T-cell (primary cell): ENCODE data around the gene CHM. TPM values are rescaled to one million over a fixed set of nuclear protein-coding genes. Genes with fewer than 3 reads are reported as not detected.
A peak's percentile ranks its signal among the peaks of the same experiment; 100 is the strongest.

Source experiments
- ATAC-seq, 4 experiments: fragments of 200-7000 bp in 3 of 4; fragments of 150-1000 bp in 1 of 4; cut with Tn5 transposase; replicated peaks in 1 of 4; 1 replicate in 3 of 4; 2 replicates in 1 of 4; pipeline ENCODE4 v1.10.0; 2021; ENCODE audit warnings: moderate library complexity in 3 of 4, mild to moderate bottlenecking in 2 of 4, moderate number of reproducible peaks in 1 of 4
- CTCF ChIA-PET, 2 donors: fragments of 300-600 bp; sonication (Branson Sonifier 250); formaldehyde crosslinking; loops; one replicate each; lab custom pipeline; 2022; ENCODE audit warnings: antibody characterized with exemption in 2 of 2; lab: Charles Lee
- POLR2A ChIA-PET, 2 donors: fragments of 300-600 bp; sonication (Branson Sonifier 250); formaldehyde crosslinking; loops; one replicate each; lab custom pipeline; 2022; ENCODE audit warnings: antibody characterized with exemption in 2 of 2; lab: Charles Lee
- DNase-seq, 35 experiments: peaks; one replicate each; pipeline versions ENCODE4 v3.0.0 to v3.0.0-alpha.2; 2013 to 2023
- H3K27ac ChIP-seq: one replicate; pipeline ENCODE4 v1.5.1; 2013; ENCODE audit warnings: low read length
- H3K27me3 ChIP-seq, 2 experiments: replicated peaks in 1 of 2; 1 replicate in 1 of 2; 2 replicates in 1 of 2; pipeline versions ENCODE4 v1.6.1 to v1.7.0; 2013; ENCODE audit warnings: low read length in 1 of 2, mixed read lengths in 1 of 2; ENCODE audit not compliant: control insufficient read depth in 2 of 2, insufficient read depth in 2 of 2; ENCODE audit errors: extremely low read depth in 1 of 2
- H3K36me3 ChIP-seq, 2 donors: 1 replicate in 1 of 2; 2 replicates in 1 of 2; pipeline versions ENCODE4 v1.6.1 to v1.7.0; 2013; ENCODE audit warnings: low read length in 1 of 2; ENCODE audit not compliant: control insufficient read depth in 2 of 2, insufficient read depth in 1 of 2; ENCODE audit errors: extremely low read depth in 1 of 2
- H3K4me1 ChIP-seq, 2 experiments: 1 replicate in 1 of 2; 2 replicates in 1 of 2; pipeline versions ENCODE4 v1.6.1 to v1.7.0; 2013; ENCODE audit warnings: low read length in 2 of 2, mixed read lengths in 1 of 2; ENCODE audit not compliant: insufficient read depth in 2 of 2, control insufficient read depth in 1 of 2; ENCODE audit errors: extremely low read depth in 1 of 2
- H3K4me3 ChIP-seq, 2 donors: 1 replicate in 1 of 2; 2 replicates in 1 of 2; pipeline versions ENCODE4 v1.5.1 to v1.7.0; 2013; ENCODE audit warnings: mild to moderate bottlenecking in 2 of 2, low read length in 1 of 2, moderate library complexity in 1 of 2; ENCODE audit not compliant: control insufficient read depth in 1 of 2; ENCODE audit errors: extremely low read depth in 1 of 2
- H3K9me3 ChIP-seq: 2 replicates; pipeline ENCODE4 v1.7.0; 2013
- H3K27ac Mint-ChIP-seq, 2 donors: one replicate each; pipeline ENCODE4 v1.8.0; 2020 to 2021; ENCODE audit warnings: mild to moderate bottlenecking in 2 of 2, mixed read lengths in 2 of 2
- H3K27me3 Mint-ChIP-seq, 2 donors: one replicate each; pipeline ENCODE4 v1.8.0; 2021 to 2022; ENCODE audit warnings: mixed read lengths in 2 of 2
- H3K36me3 Mint-ChIP-seq: one replicate; pipeline ENCODE4 v1.8.0; 2021; ENCODE audit warnings: mixed read lengths
- H3K4me1 Mint-ChIP-seq, 3 donors: one replicate each; pipeline ENCODE4 v1.8.0; 2020 to 2022; ENCODE audit warnings: mixed read lengths in 3 of 3, mild to moderate bottlenecking in 1 of 3
- H3K4me3 Mint-ChIP-seq, 3 donors: one replicate each; pipeline ENCODE4 v1.8.0; 2020 to 2022; ENCODE audit warnings: mild to moderate bottlenecking in 3 of 3, mixed read lengths in 3 of 3, moderate library complexity in 3 of 3
- H3K9me3 Mint-ChIP-seq, 3 donors: one replicate each; pipeline ENCODE4 v1.8.0; 2020 to 2022; ENCODE audit warnings: mixed read lengths in 3 of 3
- whole genome bisulfite sequencing: methylation state at CpG from one replicate; pipeline ENCODE4 v1.1.5; 2013; ENCODE audit warnings: missing lambda C conversion rate; ENCODE audit not compliant: insufficient coverage; 5-methylcytosine and 5-hydroxymethylcytosine counted together
- total RNA-seq, 35 experiments: library from RNA in 6 of 35; stranded (reverse) in 6 of 35; fragments of 120-200 nt in 1 of 35; gene quantifications; one replicate each; pipeline versions ENCODE4 v1.2.1 to v1.2.4 and lab custom pipeline; 2013 to 2026

Gene CHM
- total RNA-seq, 5 donors from 2014 or later (not counting 1 experiment from before 2014, with no cell fraction given) = 10.5 to 16.8 (median 16.2) TPM

- Mint-ChIP-seq H3K36me3 (peaks cover 41% of the 10 kb centered on the region), H3K4me3 (no peak overlapping the region), H3K27ac (no peak overlapping the region), H3K9me3 (no peaks in the 10 kb centered on the region), H3K27me3 (no peaks in the 10 kb centered on the region), H3K4me1 (peaks cover 6 to 22% (median 13%) of the 10 kb centered on the region in 3 donors)
- DNase-seq = no peak
- CTCF ChIA-PET = no interaction called here
- no peaks in the 10 kb centered on the region for H3K27me3 ChIP-seq
- no peaks in the 10 kb centered on the region for H3K36me3 ChIP-seq
- no peaks in the 10 kb centered on the region for H3K9me3 ChIP-seq
- WGBS = 93% methylated on average over 3 of the region's 6 CpGs
- no peak overlapping the region for H3K27ac ChIP-seq
- POLR2A ChIA-PET = no interaction called here
- no peak for ATAC-seq
- H3K4me3 ChIP-seq = no peak overlapping the region
- H3K4me1 ChIP-seq = no peaks in the 10 kb centered on the region
Measured at GRCh38 chrX:85914431-85914830, 132.9 kb downstream of the CHM start.

DNA sequence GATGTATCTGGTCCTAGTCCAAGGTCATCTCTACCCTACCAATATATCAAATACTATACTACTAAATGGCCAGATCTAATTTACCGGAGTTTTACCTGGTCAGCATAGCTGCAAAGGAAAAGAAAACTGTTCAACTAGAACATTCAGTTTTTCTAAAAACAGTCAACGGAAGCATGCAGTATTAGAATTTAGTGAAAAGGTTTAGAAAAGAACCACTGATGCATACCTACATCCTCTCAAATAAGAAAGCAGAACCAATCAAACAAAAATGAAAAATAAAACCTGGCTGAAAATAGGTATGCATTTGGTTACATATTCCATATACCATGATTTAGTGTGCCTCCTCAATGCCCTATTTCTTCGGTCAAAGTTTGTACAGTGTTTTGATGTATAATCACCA, 140.0 kb downstream of the CHM start:
- WGBS = no CpG with 5 or more reads among the region's 3 CpGs
- ATAC-seq = no peak
- CTCF ChIA-PET = no interaction called here
- no peak overlapping the region for H3K27ac Mint-ChIP-seq
- peaks cover under 1 to 3% (median 2%) of the 10 kb centered on the region in 3 donors for H3K4me1 Mint-ChIP-seq
- no peaks in the 10 kb centered on the region for H3K36me3 ChIP-seq
- H3K27me3 Mint-ChIP-seq = peaks cover 0 to 4% of the 10 kb centered on the region in 2 donors
- no peaks in the 10 kb centered on the region for H3K9me3 Mint-ChIP-seq
- H3K27me3 ChIP-seq = no peaks in the 10 kb centered on the region
- no peaks in the 10 kb centered on the region for H3K9me3 ChIP-seq
- H3K36me3 Mint-ChIP-seq = peaks cover 15% of the 10 kb centered on the region
- H3K4me1 ChIP-seq = no peaks in the 10 kb centered on the region
- no peak for DNase-seq
- H3K27ac ChIP-seq = no peak overlapping the region
- no peak overlapping the region for H3K4me3 Mint-ChIP-seq
- POLR2A ChIA-PET = no interaction called here
- H3K4me3 ChIP-seq = no peak overlapping the region

GRCh38 chrX:85906399-85906798, 141.0 kb downstream of the CHM start:
- no peak for DNase-seq
- ATAC-seq = no peak
- no peak overlapping the region for H3K4me3 ChIP-seq
- CTCF ChIA-PET = no interaction called here
- H3K36me3 ChIP-seq = no peaks in the 10 kb centered on the region
- POLR2A ChIA-PET = no interaction called here
- Mint-ChIP-seq H3K27me3 (peaks cover 0 to 4% of the 10 kb centered on the region in 2 donors), H3K4me1 (peaks cover 0 to 2% (median 0%) of the 10 kb centered on the region in 3 donors), H3K36me3 (peaks cover 13% of the 10 kb centered on the region), H3K27ac (no peak overlapping the region), H3K4me3 (no peak overlapping the region), H3K9me3 (no peaks in the 10 kb centered on the region)
- no CpG with 5 or more reads among the region's 2 CpGs for WGBS
- H3K9me3 ChIP-seq = no peaks in the 10 kb centered on the region
- no peaks in the 10 kb centered on the region for H3K27me3 ChIP-seq
- H3K27ac ChIP-seq = no peak overlapping the region
- no peaks in the 10 kb centered on the region for H3K4me1 ChIP-seq

GRCh38 chrX:85905851-85906250, 141.5 kb downstream of the CHM start:
- no peak overlapping the region for H3K4me3 Mint-ChIP-seq
- peaks cover 13% of the 10 kb centered on the region for H3K36me3 Mint-ChIP-seq
- ATAC-seq = no peak
- Histone ChIP-seq H3K27me3 (no peaks in the 10 kb centered on the region), H3K36me3 (no peaks in the 10 kb centered on the region), H3K4me1 (no peaks in the 10 kb centered on the region), H3K27ac (no peak overlapping the region), H3K4me3 (no peak overlapping the region), H3K9me3 (no peaks in the 10 kb centered on the region)
- CTCF ChIA-PET = no interaction called here
- WGBS = no CpG with 5 or more reads among the region's 3 CpGs
- peaks cover 0 to 4% of the 10 kb centered on the region in 2 donors for H3K27me3 Mint-ChIP-seq
- H3K4me1 Mint-ChIP-seq = peaks cover 0 to 2% (median 0%) of the 10 kb centered on the region in 3 donors
- POLR2A ChIA-PET = no interaction called here
- DNase-seq = no peak
- H3K9me3 Mint-ChIP-seq = no peaks in the 10 kb centered on the region
- no peak overlapping the region for H3K27ac Mint-ChIP-seq

- Mint-ChIP-seq H3K4me1 (peaks cover 0 to 2% (median 0%) of the 10 kb centered on the region in 3 donors), H3K27ac (no peak overlapping the region), H3K4me3 (no peak overlapping the region), H3K27me3 (peaks cover 0 to 4% of the 10 kb centered on the region in 2 donors), H3K9me3 (no peaks in the 10 kb centered on the region), H3K36me3 (peaks cover 12% of the 10 kb centered on the region)
- ChIA-PET POLR2A (no interaction called here), CTCF (no interaction called here)
- no peaks in the 10 kb centered on the region for H3K4me1 ChIP-seq
- H3K27ac ChIP-seq = no peak overlapping the region
- H3K36me3 ChIP-seq = no peaks in the 10 kb centered on the region
- no peak for ATAC-seq
- no peaks in the 10 kb centered on the region for H3K27me3 ChIP-seq
- H3K9me3 ChIP-seq = no peaks in the 10 kb centered on the region
- no peak for DNase-seq
- no CpG with 5 or more reads among the region's 5 CpGs for WGBS
- no peak overlapping the region for H3K4me3 ChIP-seq
Measured at GRCh38 chrX:85903692-85904471, 143.5 kb downstream of the CHM start.

DNA sequence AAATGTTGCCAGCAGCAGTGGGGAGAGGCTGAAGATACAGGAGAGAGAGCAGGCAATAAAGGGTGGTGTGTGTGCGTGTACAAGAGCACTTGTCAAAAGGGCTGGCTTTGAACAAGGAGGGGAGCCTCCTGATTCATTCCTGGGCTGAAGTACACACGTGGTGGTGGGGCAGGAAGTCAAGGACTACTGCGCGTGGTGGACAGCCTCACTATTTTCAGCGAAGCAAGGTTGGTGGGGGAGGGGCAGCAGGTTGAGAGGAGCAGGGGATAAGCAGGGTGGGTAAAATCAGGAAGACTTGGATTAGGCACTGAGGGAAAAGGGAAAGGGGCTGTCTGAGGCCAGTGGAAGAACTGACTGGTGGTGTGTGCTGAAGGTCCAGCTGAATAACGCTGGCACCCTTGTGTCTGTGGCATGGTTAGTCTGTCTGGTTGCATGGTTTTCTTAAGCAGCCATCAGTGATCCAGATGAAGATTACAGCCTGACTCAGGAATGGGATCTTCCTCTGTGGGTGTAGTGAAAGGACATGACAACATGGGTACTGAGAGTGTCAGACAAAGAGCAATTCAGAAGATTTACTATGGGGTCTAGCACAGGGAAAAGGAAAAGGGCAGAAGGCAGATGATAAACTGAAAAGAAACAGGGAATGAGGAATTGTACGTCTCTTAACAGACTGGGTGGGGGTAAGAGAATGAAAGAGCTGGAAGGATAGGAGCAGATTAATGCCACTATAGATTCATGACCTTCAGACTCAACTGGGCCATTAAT, 149.8 kb downstream of the CHM start:
- POLR2A ChIA-PET = no interaction called here
- Histone ChIP-seq H3K4me1 (no peaks in the 10 kb centered on the region), H3K27ac (no peak overlapping the region), H3K36me3 (peaks cover 0 to 3% of the 10 kb centered on the region in 2 donors), H3K9me3 (no peaks in the 10 kb centered on the region), H3K4me3 (no peak overlapping the region), H3K27me3 (no peaks in the 10 kb centered on the region)
- Mint-ChIP-seq H3K36me3 (peaks cover 37% of the 10 kb centered on the region), H3K9me3 (no peaks in the 10 kb centered on the region), H3K4me1 (no peaks in the 10 kb centered on the region), H3K27me3 (peaks cover 0 to 4% of the 10 kb centered on the region in 2 donors), H3K4me3 (no peak overlapping the region), H3K27ac (peak overlapping the region in 1 of 2 donors; percentile 5)
- ATAC-seq (no peak), DNase-seq (no peak)
- CTCF ChIA-PET = no interaction called here
- 97% methylated on average over 4 of the region's 7 CpGs for WGBS
